ENCODE data around the gene GLS. TPM values are rescaled to one million over a fixed set of nuclear protein-coding genes. Genes with fewer than 3 reads are reported as not detected.

The GLS gene
- total and polyA plus RNA-seq, 9 of the 15 experiments (the other 6 are each of a cell fraction or from before 2014, with no cell fraction given) = 13.7 to 77.5 (median 48.2) TPM

DNA sequence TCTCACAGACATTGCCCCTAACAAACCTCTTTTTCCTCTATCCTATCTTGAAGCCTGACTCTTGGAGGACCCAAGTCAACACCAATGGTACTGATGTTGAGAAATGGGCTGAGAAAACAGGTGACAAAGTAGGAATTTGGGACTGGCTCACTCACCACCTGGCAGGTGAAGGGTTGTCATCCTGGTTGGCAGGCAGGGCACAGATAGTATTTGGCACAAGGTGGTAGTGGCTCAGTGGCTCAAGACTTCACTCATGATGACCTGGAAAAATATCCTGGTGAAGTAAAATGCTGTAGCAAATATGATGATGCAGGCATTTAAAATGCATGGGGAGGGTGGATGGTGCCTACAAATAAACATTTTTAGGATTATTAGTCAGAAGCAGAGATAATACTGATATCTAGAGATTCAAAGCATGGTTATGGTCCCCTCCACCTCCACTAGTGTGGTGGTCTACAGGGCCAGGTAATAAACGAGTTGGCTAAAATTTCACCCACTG lies 38.0 kb upstream of the GLS start:
- no peak for ATAC-seq
- FAIRE-seq = no peak
- 0% methylated on average over 1 of the region's 1 CpG for WGBS (ENCODE audit: insufficient coverage, low coverage, missing lambda C conversion rate)
- no peaks in the 10 kb centered on the region for H4K20me1 ChIP-seq (replicated peaks; ENCODE audit: control insufficient read depth, insufficient read depth, low read length)
- H3K9me1 ChIP-seq (ENCODE audit: control insufficient read depth, insufficient read depth, low read length) = no peaks in the 10 kb centered on the region
- H3K9me3 ChIP-seq (replicated peaks; ENCODE audit: control insufficient read depth, insufficient read depth, low read depth, low read length) = no peaks in the 10 kb centered on the region
- DNase-seq (ENCODE audit: extremely low read depth in 1 of 4, low spot score in 3 of 4) = no peak
- intact Hi-C loops (cut with micrococcal nuclease) (loop anchor here (10.0 kb wide), 1 partner anchor 102 kb away; no protein-coding TSS in a partner anchor), in situ Hi-C loops (cut with MboI) (no loop called here)
- no peak overlapping the region for H3K4me2 ChIP-seq (ENCODE audit: insufficient read depth, low read length)
- no peak overlapping the region for H3K27ac ChIP-seq (ENCODE audit: extremely low read depth, low read depth, low read length)
- no peaks in the 10 kb centered on the region for H3K4me1 ChIP-seq (replicated peaks in 1 of 2; ENCODE audit: control insufficient read depth in 2 of 2, insufficient read depth in 2 of 2, low read length in 2 of 2)
- ChIA-PET CTCF (ENCODE audit: low intra/inter-chr PET ratio) (no interaction called here), POLR2A (interaction anchor here (0.9 kb wide), 1 partner anchor 8 kb away, joined by 3 read pairs; no protein-coding TSS in a partner anchor)
- no peak overlapping the region for H3K4me3 ChIP-seq
- no peaks in the 10 kb centered on the region; a peak in 2 of 5 replicates for H3K27me3 ChIP-seq (ENCODE audit: control insufficient read depth in 2 of 2, insufficient read depth in 2 of 2, low read length in 2 of 2)
- BruUV-seq (replicated peaks) = no TSS peak
- no peaks in the 10 kb centered on the region for H3K36me3 ChIP-seq (ENCODE audit: control insufficient read depth, insufficient read depth, low read length)
- no peak overlapping the region for H3K9ac ChIP-seq (ENCODE audit: insufficient read depth in 1 of 2, low read depth in 2 of 2, low read length in 2 of 2)
- H3K79me2 ChIP-seq (ENCODE audit: control insufficient read depth, insufficient read depth, low read length) = no peaks in the 10 kb centered on the region
- H2AFZ ChIP-seq (ENCODE audit: low read depth, low read length) = no peak overlapping the region
- TF ChIP-seq, protein P1, sequence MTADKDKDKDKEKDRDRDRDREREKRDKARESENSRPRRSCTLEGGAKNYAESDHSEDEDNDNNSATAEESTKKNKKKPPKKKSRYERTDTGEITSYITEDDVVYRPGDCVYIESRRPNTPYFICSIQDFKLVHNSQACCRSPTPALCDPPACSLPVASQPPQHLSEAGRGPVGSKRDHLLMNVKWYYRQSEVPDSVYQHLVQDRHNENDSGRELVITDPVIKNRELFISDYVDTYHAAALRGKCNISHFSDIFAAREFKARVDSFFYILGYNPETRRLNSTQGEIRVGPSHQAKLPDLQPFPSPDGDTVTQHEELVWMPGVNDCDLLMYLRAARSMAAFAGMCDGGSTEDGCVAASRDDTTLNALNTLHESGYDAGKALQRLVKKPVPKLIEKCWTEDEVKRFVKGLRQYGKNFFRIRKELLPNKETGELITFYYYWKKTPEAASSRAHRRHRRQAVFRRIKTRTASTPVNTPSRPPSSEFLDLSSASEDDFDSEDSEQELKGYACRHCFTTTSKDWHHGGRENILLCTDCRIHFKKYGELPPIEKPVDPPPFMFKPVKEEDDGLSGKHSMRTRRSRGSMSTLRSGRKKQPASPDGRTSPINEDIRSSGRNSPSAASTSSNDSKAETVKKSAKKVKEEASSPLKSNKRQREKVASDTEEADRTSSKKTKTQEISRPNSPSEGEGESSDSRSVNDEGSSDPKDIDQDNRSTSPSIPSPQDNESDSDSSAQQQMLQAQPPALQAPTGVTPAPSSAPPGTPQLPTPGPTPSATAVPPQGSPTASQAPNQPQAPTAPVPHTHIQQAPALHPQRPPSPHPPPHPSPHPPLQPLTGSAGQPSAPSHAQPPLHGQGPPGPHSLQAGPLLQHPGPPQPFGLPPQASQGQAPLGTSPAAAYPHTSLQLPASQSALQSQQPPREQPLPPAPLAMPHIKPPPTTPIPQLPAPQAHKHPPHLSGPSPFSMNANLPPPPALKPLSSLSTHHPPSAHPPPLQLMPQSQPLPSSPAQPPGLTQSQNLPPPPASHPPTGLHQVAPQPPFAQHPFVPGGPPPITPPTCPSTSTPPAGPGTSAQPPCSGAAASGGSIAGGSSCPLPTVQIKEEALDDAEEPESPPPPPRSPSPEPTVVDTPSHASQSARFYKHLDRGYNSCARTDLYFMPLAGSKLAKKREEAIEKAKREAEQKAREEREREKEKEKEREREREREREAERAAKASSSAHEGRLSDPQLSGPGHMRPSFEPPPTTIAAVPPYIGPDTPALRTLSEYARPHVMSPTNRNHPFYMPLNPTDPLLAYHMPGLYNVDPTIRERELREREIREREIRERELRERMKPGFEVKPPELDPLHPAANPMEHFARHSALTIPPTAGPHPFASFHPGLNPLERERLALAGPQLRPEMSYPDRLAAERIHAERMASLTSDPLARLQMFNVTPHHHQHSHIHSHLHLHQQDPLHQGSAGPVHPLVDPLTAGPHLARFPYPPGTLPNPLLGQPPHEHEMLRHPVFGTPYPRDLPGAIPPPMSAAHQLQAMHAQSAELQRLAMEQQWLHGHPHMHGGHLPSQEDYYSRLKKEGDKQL (CRISPR knock-in tag; IDR thresholded peaks at IDR 0.05; ENCODE audit: borderline replicate concordance) = no peak
- TF ChIP-seq, protein P2, sequence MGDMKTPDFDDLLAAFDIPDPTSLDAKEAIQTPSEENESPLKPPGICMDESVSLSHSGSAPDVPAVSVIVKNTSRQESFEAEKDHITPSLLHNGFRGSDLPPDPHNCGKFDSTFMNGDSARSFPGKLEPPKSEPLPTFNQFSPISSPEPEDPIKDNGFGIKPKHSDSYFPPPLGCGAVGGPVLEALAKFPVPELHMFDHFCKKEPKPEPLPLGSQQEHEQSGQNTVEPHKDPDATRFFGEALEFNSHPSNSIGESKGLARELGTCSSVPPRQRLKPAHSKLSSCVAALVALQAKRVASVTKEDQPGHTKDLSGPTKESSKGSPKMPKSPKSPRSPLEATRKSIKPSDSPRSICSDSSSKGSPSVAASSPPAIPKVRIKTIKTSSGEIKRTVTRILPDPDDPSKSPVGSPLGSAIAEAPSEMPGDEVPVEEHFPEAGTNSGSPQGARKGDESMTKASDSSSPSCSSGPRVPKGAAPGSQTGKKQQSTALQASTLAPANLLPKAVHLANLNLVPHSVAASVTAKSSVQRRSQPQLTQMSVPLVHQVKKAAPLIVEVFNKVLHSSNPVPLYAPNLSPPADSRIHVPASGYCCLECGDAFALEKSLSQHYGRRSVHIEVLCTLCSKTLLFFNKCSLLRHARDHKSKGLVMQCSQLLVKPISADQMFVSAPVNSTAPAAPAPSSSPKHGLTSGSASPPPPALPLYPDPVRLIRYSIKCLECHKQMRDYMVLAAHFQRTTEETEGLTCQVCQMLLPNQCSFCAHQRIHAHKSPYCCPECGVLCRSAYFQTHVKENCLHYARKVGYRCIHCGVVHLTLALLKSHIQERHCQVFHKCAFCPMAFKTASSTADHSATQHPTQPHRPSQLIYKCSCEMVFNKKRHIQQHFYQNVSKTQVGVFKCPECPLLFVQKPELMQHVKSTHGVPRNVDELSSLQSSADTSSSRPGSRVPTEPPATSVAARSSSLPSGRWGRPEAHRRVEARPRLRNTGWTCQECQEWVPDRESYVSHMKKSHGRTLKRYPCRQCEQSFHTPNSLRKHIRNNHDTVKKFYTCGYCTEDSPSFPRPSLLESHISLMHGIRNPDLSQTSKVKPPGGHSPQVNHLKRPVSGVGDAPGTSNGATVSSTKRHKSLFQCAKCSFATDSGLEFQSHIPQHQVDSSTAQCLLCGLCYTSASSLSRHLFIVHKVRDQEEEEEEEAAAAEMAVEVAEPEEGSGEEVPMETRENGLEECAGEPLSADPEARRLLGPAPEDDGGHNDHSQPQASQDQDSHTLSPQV (IDR thresholded peaks at IDR 0.05) = no peak
- TF ChIP-seq, protein P3, sequence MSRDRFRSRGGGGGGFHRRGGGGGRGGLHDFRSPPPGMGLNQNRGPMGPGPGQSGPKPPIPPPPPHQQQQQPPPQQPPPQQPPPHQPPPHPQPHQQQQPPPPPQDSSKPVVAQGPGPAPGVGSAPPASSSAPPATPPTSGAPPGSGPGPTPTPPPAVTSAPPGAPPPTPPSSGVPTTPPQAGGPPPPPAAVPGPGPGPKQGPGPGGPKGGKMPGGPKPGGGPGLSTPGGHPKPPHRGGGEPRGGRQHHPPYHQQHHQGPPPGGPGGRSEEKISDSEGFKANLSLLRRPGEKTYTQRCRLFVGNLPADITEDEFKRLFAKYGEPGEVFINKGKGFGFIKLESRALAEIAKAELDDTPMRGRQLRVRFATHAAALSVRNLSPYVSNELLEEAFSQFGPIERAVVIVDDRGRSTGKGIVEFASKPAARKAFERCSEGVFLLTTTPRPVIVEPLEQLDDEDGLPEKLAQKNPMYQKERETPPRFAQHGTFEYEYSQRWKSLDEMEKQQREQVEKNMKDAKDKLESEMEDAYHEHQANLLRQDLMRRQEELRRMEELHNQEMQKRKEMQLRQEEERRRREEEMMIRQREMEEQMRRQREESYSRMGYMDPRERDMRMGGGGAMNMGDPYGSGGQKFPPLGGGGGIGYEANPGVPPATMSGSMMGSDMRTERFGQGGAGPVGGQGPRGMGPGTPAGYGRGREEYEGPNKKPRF (IDR thresholded peaks at IDR 0.05; ENCODE audit: low read depth, low read length) = no peak
- TF ChIP-seq SUPT5H (IDR thresholded peaks at IDR 0.05) (no peak), FOXK1 (CRISPR knock-in tag; IDR thresholded peaks at IDR 0.05; ENCODE audit: borderline replicate concordance) (no peak), BRF1 (IDR thresholded peaks at IDR 0.05; ENCODE audit: borderline replicate concordance, extremely low read depth, insufficient read length) (no peak)
- TF ChIP-seq, protein P4, sequence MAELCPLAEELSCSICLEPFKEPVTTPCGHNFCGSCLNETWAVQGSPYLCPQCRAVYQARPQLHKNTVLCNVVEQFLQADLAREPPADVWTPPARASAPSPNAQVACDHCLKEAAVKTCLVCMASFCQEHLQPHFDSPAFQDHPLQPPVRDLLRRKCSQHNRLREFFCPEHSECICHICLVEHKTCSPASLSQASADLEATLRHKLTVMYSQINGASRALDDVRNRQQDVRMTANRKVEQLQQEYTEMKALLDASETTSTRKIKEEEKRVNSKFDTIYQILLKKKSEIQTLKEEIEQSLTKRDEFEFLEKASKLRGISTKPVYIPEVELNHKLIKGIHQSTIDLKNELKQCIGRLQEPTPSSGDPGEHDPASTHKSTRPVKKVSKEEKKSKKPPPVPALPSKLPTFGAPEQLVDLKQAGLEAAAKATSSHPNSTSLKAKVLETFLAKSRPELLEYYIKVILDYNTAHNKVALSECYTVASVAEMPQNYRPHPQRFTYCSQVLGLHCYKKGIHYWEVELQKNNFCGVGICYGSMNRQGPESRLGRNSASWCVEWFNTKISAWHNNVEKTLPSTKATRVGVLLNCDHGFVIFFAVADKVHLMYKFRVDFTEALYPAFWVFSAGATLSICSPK (IDR thresholded peaks at IDR 0.05; ENCODE audit: borderline replicate concordance) = no peak

Data from K562 (cell line).